GM12878 (cell line): ENCODE data around the gene SCUBE3. TPM values are rescaled to one million over a fixed set of nuclear protein-coding genes. Genes with fewer than 3 reads are reported as not detected.

Experiments
- ATAC-seq: fragments of 200-7000 bp; cut with Tn5 transposase; 3 replicates; pipeline ENCODE4 v1.9.1; 2020; ENCODE audit warnings: mild to moderate bottlenecking, moderate library complexity
- BruUV-seq: library from RNA; stranded (reverse); fragments of 400-500 nt; replicated peaks from 2 replicates; lab custom pipeline; 2021; lab: Mats Ljungman, UMichigan
- CTCF ChIA-PET: fragments of 300-600 bp; sonication (Branson Sonifier 250); formaldehyde crosslinking; extraction: SDS; loops from one replicate; lab custom pipeline; 2021; ENCODE audit warnings: inconsistent platforms; lab: Yijun Ruan, JAX
- POLR2A ChIA-PET: fragments of 350-600 bp; formaldehyde crosslinking; extraction: SDS; loops from one replicate; lab custom pipeline; 2021; ENCODE audit warnings: inconsistent platforms; lab: Charles Lee
- RAD21 ChIA-PET: fragments of 300-600 bp; sonication (Branson Sonifier 250); formaldehyde crosslinking; loops from one replicate; lab custom pipeline; 2023; ENCODE audit warnings: antibody characterized with exemption; ENCODE audit not compliant: unreplicated experiment; lab: Charles Lee
- SMC1A ChIA-PET: fragments of 300-600 bp; sonication (Branson Sonifier 250); formaldehyde crosslinking; loops from one replicate; lab custom pipeline; 2023; ENCODE audit not compliant: unreplicated experiment, uncharacterized antibody; lab: Charles Lee
- DNase-seq: peaks from one replicate; pipeline ENCODE4 v3.0.0-alpha.2; 2011; ENCODE audit warnings: low read depth, low spot score
- FAIRE-seq: peaks from 3 replicates; lab custom pipeline; 2011; peaks lifted over from hg19 to GRCh38; lab: Jason Lieb, UNC
- H2AFZ ChIP-seq: 2 replicates; pipeline ENCODE4 v1.6.0; 2011; ENCODE audit warnings: low read depth, low read length, control low read depth; ENCODE audit not compliant: control insufficient read depth
- H3K27ac ChIP-seq: 2 replicates; pipeline ENCODE4 v1.5.1; 2011; ENCODE audit warnings: control low read depth; ENCODE audit not compliant: control insufficient read depth, insufficient read depth
- H3K27me3 ChIP-seq, 2 experiments: replicated peaks in 1 of 2; 2 replicates each; pipeline versions ENCODE4 v1.6.0 to v1.6.1; 2011; ENCODE audit warnings: low read length in 1 of 2; ENCODE audit not compliant: control insufficient read depth in 2 of 2, insufficient read depth in 2 of 2
- H3K36me3 ChIP-seq, 2 experiments: 2 replicates each; pipeline ENCODE4 v1.5.1; 2011; ENCODE audit warnings: low read length in 1 of 2; ENCODE audit not compliant: control insufficient read depth in 2 of 2, insufficient read depth in 2 of 2
- H3K4me1 ChIP-seq: 2 replicates; pipeline ENCODE4 v1.6.1; 2011; ENCODE audit warnings: mild to moderate bottlenecking, low read length, moderate library complexity, mixed read lengths; ENCODE audit not compliant: control insufficient read depth, insufficient read depth
- H3K4me2 ChIP-seq: 2 replicates; pipeline ENCODE4 v1.6.0; 2011; ENCODE audit warnings: control low read depth; ENCODE audit not compliant: control insufficient read depth, insufficient read depth
- H3K4me3 ChIP-seq: fragments of 200-600 bp; sonication (generic); 2 replicates; pipeline ENCODE4 v1.5.1; 2016
- H3K79me2 ChIP-seq: 2 replicates; pipeline ENCODE4 v1.6.0; 2011; ENCODE audit warnings: low read length; ENCODE audit not compliant: control insufficient read depth, insufficient read depth
- H3K9ac ChIP-seq: 2 replicates; pipeline ENCODE4 v1.8.0; 2011; ENCODE audit warnings: low read length, control low read depth, mixed read lengths; ENCODE audit not compliant: control insufficient read depth, insufficient read depth
- H3K9me3 ChIP-seq: replicated peaks from 3 replicates; pipeline ENCODE4 v1.5.1; 2011; ENCODE audit warnings: mild to moderate bottlenecking, low read length; ENCODE audit not compliant: control insufficient read depth, insufficient read depth
- H4K20me1 ChIP-seq: 2 replicates; pipeline ENCODE4 v1.6.0; 2011; ENCODE audit not compliant: control insufficient read depth, insufficient read depth
- KDM1A ChIP-seq: fragments of 200-600 bp; sonication (generic); IDR thresholded peaks from 2 replicates; pipeline ENCODE4 v1.6.1; 2016; ENCODE audit warnings: borderline replicate concordance
- MTA3 ChIP-seq: IDR thresholded peaks from 2 replicates; pipeline ENCODE4 v1.6.1; 2012; ENCODE audit warnings: low read length, inconsistent platforms, borderline replicate concordance
- MXI1 ChIP-seq: fragments of 150-350 bp; IDR thresholded peaks from 2 replicates; pipeline ENCODE4 v1.6.1; 2011; ENCODE audit warnings: low read depth, mild to moderate bottlenecking, inconsistent platforms, low read length, improper control_type of control experiment
- NR2F1 ChIP-seq: fragments of 450-650 bp; conservative IDR thresholded peaks from 2 replicates; pipeline ENCODE4 v1.6.1; 2017; ENCODE audit warnings: mild to moderate bottlenecking
- RELB ChIP-seq: fragments of 450-650 bp; IDR thresholded peaks from 2 replicates; pipeline ENCODE4 v1.6.1; 2017; ENCODE audit warnings: low read depth, mild to moderate bottlenecking, moderate library complexity
- SIN3A ChIP-seq: IDR thresholded peaks from 2 replicates; pipeline ENCODE4 v1.6.1; 2012; ENCODE audit warnings: low read depth, low read length, improper control_type of control experiment
- STAT1 ChIP-seq: fragments of 450-650 bp; conservative IDR thresholded peaks from 2 replicates; pipeline ENCODE4 v1.6.1; 2014; ENCODE audit warnings: antibody characterized with exemption, mild to moderate bottlenecking
- WGBS: methylation state at CpG from one replicate; pipeline ENCODE4 v1.1.6; 2016; ENCODE audit warnings: low lambda C conversion rate; ENCODE audit not compliant: insufficient replicate concordance, insufficient coverage; ENCODE audit errors: missing lambda C conversion rate; 5-methylcytosine and 5-hydroxymethylcytosine counted together
- in situ Hi-C: fragments of 300-500 bp; cut with MboI; formaldehyde crosslinking; loops from 9 replicates; pipeline ENCODE4 v1.14.3; 2018; ENCODE audit warnings: mixed read lengths
- intact Hi-C: fragments of 100-400 bp; cut with micrococcal nuclease; formaldehyde crosslinking; loops from one replicate; pipeline ENCODE4 v1.14.2; 2022; ENCODE audit not compliant: unreplicated experiment
- polyA plus RNA-seq, 11 experiments: library from polyadenylated mRNA; depleted of rRNA in 4 of 11; unstranded in 6 of 11; stranded (reverse) in 5 of 11; fragments of >200 nt; fragmentation: Nextera tagmentation in 4 of 11; fragmentation: Illumina TruSeq in 1 of 11; extraction: Ambion mirVana in 4 of 11; extraction: Trizol in 1 of 11; gene quantifications; 1 replicate in 1 of 11; 2 replicates in 10 of 11; pipeline versions ENCODE4 v1.2.1 to v1.2.3, GENCODE V29; 2011 to 2016; ENCODE audit warnings: inconsistent platforms in 2 of 11, missing spikeins in 2 of 11, low read depth in 1 of 11
- total RNA-seq, 4 experiments: library from RNA; depleted of rRNA in 3 of 4; stranded (reverse); fragments of >200 nt in 3 of 4; fragmentation: Illumina TruSeq in 1 of 4; extraction: Trizol in 1 of 4; gene quantifications; 2 replicates each; pipeline versions ENCODE4 v1.2.1 to v1.2.3, GENCODE V29; 2013 to 2021
- TF ChIP-seq, protein P1 (sequence below): IDR thresholded peaks from 2 replicates; pipeline ENCODE4 v1.6.1; 2012; ENCODE audit warnings: low read depth, low read length, improper control_type of control experiment
- TF ChIP-seq, protein P2 (sequence below): fragments of 150-350 bp; IDR thresholded peaks from 2 replicates; pipeline ENCODE4 v1.6.1; 2016; ENCODE audit warnings: low read depth, low read length

Gene SCUBE3
- total and polyA plus RNA-seq, 10 of the 15 experiments (the other 5 are each of a cell fraction or from before 2014, with no cell fraction given): under 0.01 to 0.20 (median 0.07) TPM; not detected in 4

DNA sequence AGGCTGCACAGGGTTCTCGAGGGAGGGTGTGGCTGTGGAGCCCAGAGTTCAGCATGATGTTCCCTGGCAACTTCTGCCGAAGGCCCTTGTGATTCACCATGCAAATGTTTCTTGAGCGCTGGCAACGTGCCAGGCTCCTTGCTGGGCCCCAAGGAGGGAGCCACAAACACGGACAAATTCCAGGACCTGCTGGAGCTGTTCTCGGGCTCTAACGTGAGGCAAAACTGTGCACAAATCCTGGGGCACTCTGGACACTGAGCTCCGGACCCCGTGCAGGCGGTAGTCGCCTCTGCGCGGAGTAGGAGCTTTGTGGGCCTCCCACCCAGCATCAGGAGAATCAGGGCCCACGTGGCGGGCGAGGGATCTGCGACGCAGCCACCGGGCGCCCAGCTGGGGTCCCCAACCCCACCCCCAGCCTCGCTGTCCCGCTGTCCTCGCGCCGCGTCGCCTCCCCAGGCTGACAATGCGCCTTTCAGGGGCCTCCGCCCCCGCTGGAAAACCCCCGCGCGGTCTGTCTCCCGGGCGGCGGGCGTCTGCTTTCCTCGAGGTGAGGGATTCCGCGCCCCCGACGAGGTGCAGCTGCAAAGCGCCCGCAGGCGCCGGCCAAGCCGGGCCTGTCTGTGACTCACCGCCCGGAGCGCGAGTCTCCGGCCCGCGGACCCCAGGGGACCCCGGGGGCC is 31.7 kb upstream of the SCUBE3 start:
- Histone ChIP-seq H2AFZ (no peak overlapping the region), H3K36me3 (no peaks in the 10 kb centered on the region), H3K4me2 (no peak overlapping the region), H3K4me1 (peaks cover 14% of the 10 kb centered on the region), H3K27ac (no peak overlapping the region), H3K9me3 (no peaks in the 10 kb centered on the region), H3K79me2 (no peaks in the 10 kb centered on the region), H3K4me3 (no peak overlapping the region), H4K20me1 (no peaks in the 10 kb centered on the region), H3K27me3 (no peaks in the 10 kb centered on the region), H3K9ac (no peak overlapping the region)
- no peak for ATAC-seq
- SMC1A ChIA-PET: no interaction called here
- no peak for DNase-seq
- TF ChIP-seq, protein P1, sequence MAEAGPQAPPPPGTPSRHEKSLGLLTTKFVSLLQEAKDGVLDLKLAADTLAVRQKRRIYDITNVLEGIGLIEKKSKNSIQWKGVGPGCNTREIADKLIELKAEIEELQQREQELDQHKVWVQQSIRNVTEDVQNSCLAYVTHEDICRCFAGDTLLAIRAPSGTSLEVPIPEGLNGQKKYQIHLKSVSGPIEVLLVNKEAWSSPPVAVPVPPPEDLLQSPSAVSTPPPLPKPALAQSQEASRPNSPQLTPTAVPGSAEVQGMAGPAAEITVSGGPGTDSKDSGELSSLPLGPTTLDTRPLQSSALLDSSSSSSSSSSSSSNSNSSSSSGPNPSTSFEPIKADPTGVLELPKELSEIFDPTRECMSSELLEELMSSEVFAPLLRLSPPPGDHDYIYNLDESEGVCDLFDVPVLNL: no peak
- TF ChIP-seq RELB (no peak), MTA3 (no peak), MXI1 (no peak), STAT1 (no peak), SIN3A (no peak), NR2F1 (no peak), KDM1A (no peak)
- TF ChIP-seq, protein P2, sequence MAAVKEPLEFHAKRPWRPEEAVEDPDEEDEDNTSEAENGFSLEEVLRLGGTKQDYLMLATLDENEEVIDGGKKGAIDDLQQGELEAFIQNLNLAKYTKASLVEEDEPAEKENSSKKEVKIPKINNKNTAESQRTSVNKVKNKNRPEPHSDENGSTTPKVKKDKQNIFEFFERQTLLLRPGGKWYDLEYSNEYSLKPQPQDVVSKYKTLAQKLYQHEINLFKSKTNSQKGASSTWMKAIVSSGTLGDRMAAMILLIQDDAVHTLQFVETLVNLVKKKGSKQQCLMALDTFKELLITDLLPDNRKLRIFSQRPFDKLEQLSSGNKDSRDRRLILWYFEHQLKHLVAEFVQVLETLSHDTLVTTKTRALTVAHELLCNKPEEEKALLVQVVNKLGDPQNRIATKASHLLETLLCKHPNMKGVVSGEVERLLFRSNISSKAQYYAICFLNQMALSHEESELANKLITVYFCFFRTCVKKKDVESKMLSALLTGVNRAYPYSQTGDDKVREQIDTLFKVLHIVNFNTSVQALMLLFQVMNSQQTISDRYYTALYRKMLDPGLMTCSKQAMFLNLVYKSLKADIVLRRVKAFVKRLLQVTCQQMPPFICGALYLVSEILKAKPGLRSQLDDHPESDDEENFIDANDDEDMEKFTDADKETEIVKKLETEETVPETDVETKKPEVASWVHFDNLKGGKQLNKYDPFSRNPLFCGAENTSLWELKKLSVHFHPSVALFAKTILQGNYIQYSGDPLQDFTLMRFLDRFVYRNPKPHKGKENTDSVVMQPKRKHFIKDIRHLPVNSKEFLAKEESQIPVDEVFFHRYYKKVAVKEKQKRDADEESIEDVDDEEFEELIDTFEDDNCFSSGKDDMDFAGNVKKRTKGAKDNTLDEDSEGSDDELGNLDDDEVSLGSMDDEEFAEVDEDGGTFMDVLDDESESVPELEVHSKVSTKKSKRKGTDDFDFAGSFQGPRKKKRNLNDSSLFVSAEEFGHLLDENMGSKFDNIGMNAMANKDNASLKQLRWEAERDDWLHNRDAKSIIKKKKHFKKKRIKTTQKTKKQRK: no peak
- 84% methylated on average over 29 of the region's 55 CpGs for WGBS
- POLR2A ChIA-PET: no interaction called here
- intact Hi-C loops (no loop called here), in situ Hi-C loops (no loop called here)
- no TSS peak for BruUV-seq
- CTCF ChIA-PET: interaction anchor here (1.2 kb wide), 1 partner anchor 23 kb away, joined by 3 read pairs; no protein-coding TSS in a partner anchor
- RAD21 ChIA-PET: no interaction called here
- FAIRE-seq: no peak
